GM19239 (cell line): ENCODE data around the gene PRCD.

Experiments
- DNase-seq: peaks from one replicate; pipeline ENCODE4 v3.0.0; 2011; ENCODE audit warnings: low spot score; ENCODE audit not compliant: insufficient read length
- FAIRE-seq: peaks from 2 replicates; lab custom pipeline; 2011; peaks lifted over from hg19 to GRCh38; lab: Jason Lieb, UNC

Gene PRCD

DNA sequence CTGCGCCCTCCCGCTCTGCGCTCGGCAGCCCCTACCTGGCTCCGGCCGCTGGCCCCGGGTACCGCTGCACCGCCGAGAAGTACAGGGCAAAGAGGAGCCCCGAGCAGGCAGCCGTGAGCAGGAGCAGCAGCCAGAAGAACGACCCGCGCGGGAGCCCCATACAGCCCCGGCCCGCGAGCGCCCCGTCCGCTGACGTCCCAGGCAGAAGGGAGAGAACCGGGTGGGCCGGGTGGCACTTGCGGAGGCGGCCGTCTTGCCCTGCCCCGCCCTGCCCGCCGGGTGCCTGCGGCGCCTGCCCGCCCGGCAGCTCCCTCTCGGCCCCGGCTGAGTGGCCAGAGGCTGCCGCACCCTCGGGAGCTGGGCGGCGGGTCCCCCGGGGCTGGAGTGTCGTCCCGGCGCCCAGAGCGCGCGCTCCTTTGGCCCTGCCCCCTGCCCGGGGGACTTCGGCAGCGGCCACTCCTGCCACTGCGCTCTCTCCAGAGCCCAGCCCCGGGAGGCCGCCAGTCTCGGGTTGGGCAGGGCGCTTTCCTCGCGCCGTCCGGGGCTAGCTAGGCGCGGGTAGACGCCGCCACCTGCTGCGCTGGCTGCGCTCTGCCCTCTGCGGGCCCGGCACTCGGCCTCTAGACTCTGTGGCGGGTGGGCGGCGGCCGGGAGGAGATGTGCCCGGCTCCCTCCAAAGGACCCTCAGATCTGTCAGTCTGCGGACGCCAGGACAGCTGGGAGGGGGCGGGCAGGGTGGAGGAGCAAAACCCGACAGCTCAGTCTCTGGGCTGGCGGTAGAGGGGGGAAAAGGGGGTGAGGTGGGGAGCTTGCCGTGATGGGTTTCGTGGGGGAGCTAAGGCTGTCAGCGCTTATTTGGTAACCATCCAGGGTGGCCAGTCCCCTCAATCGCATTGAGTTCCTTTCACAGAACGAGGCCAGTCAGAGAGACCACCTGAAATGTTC, 46.1 kb downstream of the PRCD start, which contains the start of gene ST6GALNAC2:
Gene ST6GALNAC2 (minus strand): TSS at position 212 of the 945 bp plus-strand sequence. CDS start 52 bp downstream, at position 160.
- DNase-seq (no peak), FAIRE-seq (no peak)

DNA sequence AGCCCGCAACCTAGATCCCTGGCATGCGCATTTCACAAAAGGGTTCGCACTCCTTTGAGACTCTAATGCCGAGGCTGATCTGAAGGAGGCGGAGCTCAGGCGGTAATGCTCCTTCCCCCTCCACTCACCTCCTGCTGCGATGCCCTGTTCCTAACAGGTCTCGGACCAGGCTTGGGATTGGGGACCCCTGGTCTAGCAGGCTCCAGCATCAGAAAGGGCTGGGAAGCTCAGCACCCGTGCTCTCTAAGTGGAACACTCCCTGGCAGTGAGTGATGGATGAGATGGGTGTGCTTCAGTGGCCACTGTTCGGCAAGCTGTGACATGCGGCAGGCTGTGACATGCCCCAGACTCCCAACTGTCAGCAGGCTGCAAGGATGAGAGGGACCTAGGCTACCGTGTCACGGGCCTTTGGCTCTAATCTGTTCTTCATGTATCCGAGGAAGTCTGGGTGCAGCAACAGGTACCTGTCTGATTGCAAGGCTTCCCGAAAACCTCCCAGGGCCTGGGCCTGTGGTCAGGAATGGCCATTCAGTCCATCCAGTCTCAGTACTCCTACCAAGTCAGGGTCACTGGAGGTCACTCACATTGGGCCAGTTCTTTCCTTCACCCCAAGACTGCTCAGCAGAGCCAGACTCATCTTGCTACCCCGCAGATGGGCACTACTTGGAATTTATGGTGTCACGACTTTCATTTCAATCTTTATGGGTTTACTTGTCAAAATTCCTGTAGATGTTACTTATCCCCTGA, 47.1 kb downstream of the PRCD start:
- no peak for FAIRE-seq
- DNase-seq, result no peak

DNA sequence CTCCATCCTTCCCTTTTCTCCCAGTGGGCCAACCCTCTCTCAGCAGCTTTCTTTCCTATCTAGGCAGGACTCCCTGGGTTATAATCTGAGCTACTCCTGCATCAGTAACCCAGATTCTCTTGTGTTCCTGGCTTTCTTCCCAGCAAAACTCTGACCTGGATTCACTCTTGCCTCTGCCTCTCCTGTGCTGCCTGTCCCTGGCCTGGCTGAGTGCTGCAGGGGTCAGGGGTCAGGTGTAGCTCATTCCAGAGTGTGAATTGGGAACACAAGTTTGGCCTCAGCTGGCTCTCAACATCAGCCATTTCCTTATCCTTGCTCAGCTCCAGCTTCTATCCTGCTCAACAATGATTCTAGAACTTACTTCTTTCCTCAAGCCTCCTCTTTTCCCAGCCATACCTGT, 48.3 kb downstream of the PRCD start:
- no peak for FAIRE-seq
- DNase-seq, result no peak

GRCh38 chr17:76593384-76593826, 53.6 kb downstream of the PRCD start:
- DNase-seq (no peak), FAIRE-seq (no peak)

DNA sequence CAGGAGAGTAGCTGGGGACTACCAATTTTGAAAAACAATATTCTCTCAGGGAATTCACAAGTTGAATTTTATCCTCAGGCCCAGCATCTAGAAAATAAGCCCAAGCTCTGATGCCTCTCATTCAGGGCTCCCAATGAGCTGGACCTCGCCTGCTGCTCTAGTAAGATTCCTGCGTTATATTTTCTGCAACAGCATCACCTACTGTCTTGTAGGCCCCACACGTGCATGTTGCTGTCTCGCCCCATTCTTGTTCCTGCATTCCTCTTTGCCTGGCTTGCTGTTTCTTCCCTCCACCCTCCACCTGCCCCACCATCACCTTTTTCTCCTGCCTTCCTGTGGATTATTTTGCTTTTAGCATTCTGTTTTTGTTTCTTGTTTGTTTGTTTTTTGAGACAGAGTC, 54.1 kb downstream of the PRCD start:
- DNase-seq (no peak), FAIRE-seq (no peak)

DNA sequence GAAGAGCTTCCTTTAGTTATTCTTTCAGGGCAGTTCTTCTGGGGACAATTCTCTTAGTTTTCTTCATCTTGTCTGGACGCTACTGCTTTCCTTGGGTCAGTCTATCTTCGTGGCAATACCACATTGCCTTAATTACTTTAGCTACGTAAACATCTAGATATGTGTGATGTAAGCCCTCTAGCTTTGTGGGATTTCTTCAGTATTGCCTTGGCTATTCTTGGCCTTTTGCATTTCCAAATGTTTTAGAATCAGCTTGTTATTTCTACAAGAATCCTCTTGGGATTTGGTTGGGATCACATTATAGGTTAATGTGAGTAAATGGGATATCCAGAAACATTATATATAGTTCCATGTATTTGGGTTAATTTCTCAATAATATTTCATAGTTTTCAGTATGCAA, 54.8 kb downstream of the PRCD start:
- DNase-seq, result no peak
- FAIRE-seq, result no peak
